Thoracic aorta (tissue), 2 donors: ENCODE data around the gene C15orf61. TPM values are rescaled to one million over a fixed set of nuclear protein-coding genes. Genes with fewer than 3 reads are reported as not detected.

Source experiments
- ATAC-seq: fragments of 150-250 bp; one replicate; pipeline ENCODE4 v1.8.0; 2017; ENCODE audit warnings: low read depth; ENCODE audit not compliant: insufficient number of reproducible peaks, low FRiP score
- DNase-seq: peaks from one replicate; pipeline ENCODE4 v3.0.0-alpha.2; 2020; ENCODE audit warnings: low spot score
- H3K27ac ChIP-seq, 2 donors: fragments of 200-600 bp; sonication (generic); 1 replicate in 1 of 2; 2 replicates in 1 of 2; pipeline ENCODE4 v1.5.1; 2016; ENCODE audit warnings: mild to moderate bottlenecking in 2 of 2, moderate library complexity in 2 of 2
- H3K27me3 ChIP-seq: fragments of 200-600 bp; sonication (generic); replicated peaks from 2 replicates; pipeline ENCODE4 v1.6.0; 2016; ENCODE audit warnings: mild to moderate bottlenecking; ENCODE audit not compliant: insufficient read depth
- H3K36me3 ChIP-seq: fragments of 200-600 bp; sonication (generic); one replicate; pipeline ENCODE4 v1.5.1; 2016
- H3K4me1 ChIP-seq, 2 donors: fragments of 200-600 bp; sonication (generic); 1 replicate in 1 of 2; 2 replicates in 1 of 2; pipeline versions ENCODE4 v1.5.1 to v1.6.0; 2016; ENCODE audit warnings: low read depth in 2 of 2, mild to moderate bottlenecking in 1 of 2; ENCODE audit not compliant: control insufficient read depth in 1 of 2
- H3K4me3 ChIP-seq: fragments of 200-600 bp; sonication (generic); 2 replicates; pipeline ENCODE4 v1.5.1; 2016; ENCODE audit warnings: mild to moderate bottlenecking
- H3K9me3 ChIP-seq: fragments of 200-600 bp; sonication (generic); 2 replicates; pipeline ENCODE4 v1.5.1; 2016
- CTCF ChIP-seq: fragments of 200-600 bp; sonication (generic); IDR thresholded peaks from one replicate; pipeline ENCODE4 v1.5.1; 2019; ENCODE audit warnings: antibody characterized with exemption
- total RNA-seq, 2 donors: library from RNA; depleted of rRNA; stranded (reverse); fragments of >200 nt; gene quantifications; one replicate each; pipeline versions ENCODE4 v1.1.0 to v1.2.3, GENCODE V29; 2016

C15orf61 gene
- total RNA-seq, 2 donors from 2014 or later, result 1.6 to 4.5 TPM

- ATAC-seq (peak; percentile 50), DNase-seq (peak; percentile 48)
- H3K9me3 ChIP-seq, result no peaks in the 10 kb centered on the region
- H3K36me3 ChIP-seq, result no peaks in the 10 kb centered on the region
- H3K27ac ChIP-seq, result peak within 1 kb of the TSS; percentile 62 to 81
- no peak for TF ChIP-seq CTCF
- no peaks in the 10 kb centered on the region for H3K27me3 ChIP-seq
- H3K4me3 ChIP-seq, result peak within 1 kb of the TSS; percentile 96
- H3K4me1 ChIP-seq, result peaks cover 0 to 19% of the 10 kb centered on the region in 2 donors
Observed at GRCh38 chr15:67542420-67543347, 21.8 kb downstream of the C15orf61 start, which contains the start of gene MAP2K5. MAP2K5 (plus strand) TSS chr15:67542703; CDS start chr15:67543336, 633 bp downstream.

- no peak for DNase-seq
- Histone ChIP-seq H3K4me1 (peaks cover under 1 to 20% of the 10 kb centered on the region in 2 donors), H3K27me3 (no peaks in the 10 kb centered on the region), H3K27ac (peak overlapping the region; percentile 62 to 81), H3K36me3 (no peaks in the 10 kb centered on the region), H3K4me3 (peak overlapping the region; percentile 96), H3K9me3 (no peaks in the 10 kb centered on the region)
- no peak for TF ChIP-seq CTCF
- no peak for ATAC-seq
Observed at GRCh38 chr15:67543348-67543718, 22.4 kb downstream of the C15orf61 start.

DNA sequence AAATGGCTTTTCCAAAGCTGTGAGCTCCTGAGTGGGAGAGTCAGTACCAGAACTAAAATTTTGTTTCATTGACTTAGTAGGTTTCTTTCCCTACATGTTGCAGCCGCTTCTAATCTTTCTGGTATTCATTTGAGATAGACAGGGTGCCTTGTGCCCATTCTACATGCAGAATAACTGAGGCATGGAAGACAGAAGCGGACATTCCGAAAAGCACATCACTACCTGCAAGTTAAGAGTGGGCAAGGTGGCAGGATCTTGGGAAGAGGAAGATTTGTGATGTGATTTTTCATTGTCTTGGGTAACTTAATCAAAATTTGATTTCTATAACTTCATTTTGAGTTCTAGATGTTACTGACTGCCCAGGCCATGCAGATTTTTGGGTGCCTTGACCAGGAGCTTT lies 23.5 kb downstream of the C15orf61 start:
- H3K4me3 ChIP-seq, result no peak overlapping the region
- no peak for DNase-seq
- H3K36me3 ChIP-seq, result no peaks in the 10 kb centered on the region
- no peak for TF ChIP-seq CTCF
- ATAC-seq, result no peak
- no peaks in the 10 kb centered on the region for H3K9me3 ChIP-seq
- no peaks in the 10 kb centered on the region for H3K27me3 ChIP-seq
- H3K27ac ChIP-seq, result no peak overlapping the region
- peaks cover 8 to 30% of the 10 kb centered on the region in 2 donors for H3K4me1 ChIP-seq

DNA sequence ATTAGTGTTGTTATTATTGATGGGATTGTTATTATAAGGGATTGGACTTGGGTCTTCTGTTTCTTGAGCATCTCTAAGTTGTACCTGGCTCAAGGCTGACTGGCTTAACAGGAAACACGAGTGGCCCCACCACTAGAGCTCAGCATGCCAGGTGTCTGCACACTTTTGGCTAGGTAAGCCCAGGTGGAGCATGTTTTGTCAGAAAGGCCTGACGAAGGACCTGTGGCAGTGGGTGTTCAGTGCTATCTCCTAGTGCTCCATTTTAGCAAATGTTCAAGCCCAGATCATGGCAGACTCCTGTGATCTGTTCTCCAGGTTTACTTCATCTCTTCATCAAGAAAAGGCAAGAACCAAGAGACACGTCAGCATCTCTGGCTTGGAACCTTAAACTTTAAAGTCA lies 24.9 kb downstream of the C15orf61 start:
- ATAC-seq, result no peak
- Histone ChIP-seq H3K27ac (no peak overlapping the region), H3K27me3 (no peaks in the 10 kb centered on the region), H3K4me1 (peaks cover 8 to 28% of the 10 kb centered on the region in 2 donors), H3K36me3 (no peaks in the 10 kb centered on the region), H3K4me3 (no peak overlapping the region), H3K9me3 (no peaks in the 10 kb centered on the region)
- TF ChIP-seq CTCF, result no peak
- no peak for DNase-seq

DNA sequence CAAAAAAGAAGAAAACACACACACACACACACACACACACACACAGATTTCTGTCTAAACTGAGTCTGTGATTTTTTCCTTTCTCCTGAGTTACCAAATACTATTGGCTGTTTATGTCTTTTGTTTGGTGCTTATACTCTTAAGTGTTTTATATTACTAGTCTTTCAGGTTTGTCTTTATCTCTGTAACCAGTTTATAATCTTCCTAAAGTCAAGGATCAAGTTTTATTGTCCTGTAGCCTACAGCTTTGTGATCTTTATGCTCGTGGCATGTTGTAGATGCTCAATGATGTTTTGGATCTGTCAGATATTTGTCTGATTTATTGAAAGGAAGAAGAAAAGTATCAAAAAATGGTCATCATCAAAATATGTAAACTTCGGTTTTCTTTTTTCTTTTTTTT lies 26.1 kb downstream of the C15orf61 start:
- Histone ChIP-seq H3K4me1 (peaks cover 8 to 22% of the 10 kb centered on the region in 2 donors), H3K9me3 (no peaks in the 10 kb centered on the region), H3K4me3 (no peak overlapping the region), H3K27ac (no peak overlapping the region), H3K36me3 (peaks cover 4% of the 10 kb centered on the region), H3K27me3 (no peaks in the 10 kb centered on the region)
- no peak for ATAC-seq
- no peak for DNase-seq
- no peak for TF ChIP-seq CTCF
